Chondrocyte (in vitro differentiated cells): ENCODE results near the gene PRKD1. TPM values are rescaled to one million over a fixed set of nuclear protein-coding genes. Genes with fewer than 3 reads are reported as not detected.

Experiments
- DNase-seq: peaks from one replicate; pipeline ENCODE4 v3.0.0; 2021; ENCODE audit warnings: mixed read lengths, low spot score
- H3K27ac Mint-ChIP-seq: one replicate; pipeline ENCODE4 v1.8.0; 2021; ENCODE audit warnings: mild to moderate bottlenecking, moderate library complexity, mixed read lengths; ENCODE audit not compliant: unreplicated experiment
- H3K27me3 Mint-ChIP-seq: 2 replicates; pipeline ENCODE4 v1.8.0; 2021; ENCODE audit warnings: low read depth, mixed read lengths
- H3K36me3 Mint-ChIP-seq: 2 replicates; pipeline ENCODE4 v1.8.0; 2021; ENCODE audit warnings: low read depth, mixed read lengths
- H3K4me1 Mint-ChIP-seq: 2 replicates; pipeline ENCODE4 v1.8.0; 2021; ENCODE audit warnings: low read depth, mild to moderate bottlenecking, mixed read lengths
- H3K4me3 Mint-ChIP-seq: one replicate; pipeline ENCODE4 v1.8.0; 2021; ENCODE audit warnings: mild to moderate bottlenecking, moderate library complexity, mixed read lengths; ENCODE audit not compliant: unreplicated experiment
- H3K9me3 Mint-ChIP-seq: 2 replicates; pipeline ENCODE4 v1.8.0; 2021; ENCODE audit warnings: low read depth, mixed read lengths
- CTCF ChIP-seq: fragments of 200-600 bp; sonication (generic); IDR thresholded peaks from 2 replicates; pipeline ENCODE4 v1.5.0; 2021; ENCODE audit warnings: antibody characterized with exemption, mild to moderate bottlenecking, moderate library complexity
- total RNA-seq: library from RNA; stranded (reverse); gene quantifications from 3 replicates; pipeline ENCODE4 v1.2.1, GENCODE V29; 2021

Gene PRKD1
- total RNA-seq, 1 donor from 2014 or later = 11.1 TPM

GRCh38 chr14:29630566-29631160 is 297.0 kb downstream of the PRKD1 start:
- no peak overlapping the region for H3K4me3 Mint-ChIP-seq
- no peaks in the 10 kb centered on the region for H3K27me3 Mint-ChIP-seq
- DNase-seq = no peak
- TF ChIP-seq CTCF = no peak
- H3K4me1 Mint-ChIP-seq = peaks cover 11% of the 10 kb centered on the region
- no peaks in the 10 kb centered on the region for H3K36me3 Mint-ChIP-seq
- no peaks in the 10 kb centered on the region for H3K9me3 Mint-ChIP-seq
- H3K27ac Mint-ChIP-seq = no peak overlapping the region

- Mint-ChIP-seq H3K36me3 (no peaks in the 10 kb centered on the region), H3K9me3 (no peaks in the 10 kb centered on the region), H3K27me3 (no peaks in the 10 kb centered on the region), H3K4me3 (no peak overlapping the region), H3K4me1 (peaks cover 11% of the 10 kb centered on the region), H3K27ac (no peak overlapping the region)
- no peak for DNase-seq
- no peak for TF ChIP-seq CTCF
Observed at GRCh38 chr14:29629839-29630238, 297.8 kb downstream of the PRKD1 start.

- H3K27me3 Mint-ChIP-seq = no peaks in the 10 kb centered on the region
- H3K9me3 Mint-ChIP-seq = no peaks in the 10 kb centered on the region
- peaks cover 3% of the 10 kb centered on the region for H3K36me3 Mint-ChIP-seq
- DNase-seq = no peak
- H3K27ac Mint-ChIP-seq = peak overlapping the region; percentile 27
- H3K4me3 Mint-ChIP-seq = no peak overlapping the region
- no peak for TF ChIP-seq CTCF
- H3K4me1 Mint-ChIP-seq = peaks cover 11% of the 10 kb centered on the region
Observed at GRCh38 chr14:29627137-29627536, 300.5 kb downstream of the PRKD1 start.

- H3K27ac Mint-ChIP-seq = no peak overlapping the region
- DNase-seq = no peak
Observed at GRCh38 chr14:29618323-29619067, 309.2 kb downstream of the PRKD1 start.

GRCh38 chr14:29616922-29617321 is 310.7 kb downstream of the PRKD1 start:
- H3K36me3 Mint-ChIP-seq = peaks cover 7% of the 10 kb centered on the region
- H3K4me3 Mint-ChIP-seq = no peak overlapping the region
- no peak for TF ChIP-seq CTCF
- peaks cover 5% of the 10 kb centered on the region for H3K9me3 Mint-ChIP-seq
- no peak for DNase-seq
- no peak overlapping the region for H3K27ac Mint-ChIP-seq
- no peaks in the 10 kb centered on the region for H3K27me3 Mint-ChIP-seq
- H3K4me1 Mint-ChIP-seq = no peaks in the 10 kb centered on the region

More at GRCh38 chr14:29618323-29619067, 309.2 kb downstream of the PRKD1 start:
- Mint-ChIP-seq H3K9me3 (peaks cover 5% of the 10 kb centered on the region), H3K4me3 (no peak overlapping the region), H3K4me1 (no peaks in the 10 kb centered on the region), H3K36me3 (peaks cover 10% of the 10 kb centered on the region), H3K27me3 (no peaks in the 10 kb centered on the region)
- no peak for TF ChIP-seq CTCF
